GM18508 (cell line): ENCODE measurements around the gene KIR3DL1.
"Not testable (repeated sequence)": the region's sequence is repeated elsewhere in the genome, so short reads cannot be mapped to it uniquely, and the experiment has no call there.

Experiments
- ATAC-seq: cut with Tn5 transposase; IDR thresholded peaks from one replicate; pipeline ENCODE4 v1.9.1; 2021; ENCODE audit warnings: moderate number of reproducible peaks; ENCODE audit not compliant: insufficient read depth, unreplicated experiment

KIR3DL1 gene

DNA sequence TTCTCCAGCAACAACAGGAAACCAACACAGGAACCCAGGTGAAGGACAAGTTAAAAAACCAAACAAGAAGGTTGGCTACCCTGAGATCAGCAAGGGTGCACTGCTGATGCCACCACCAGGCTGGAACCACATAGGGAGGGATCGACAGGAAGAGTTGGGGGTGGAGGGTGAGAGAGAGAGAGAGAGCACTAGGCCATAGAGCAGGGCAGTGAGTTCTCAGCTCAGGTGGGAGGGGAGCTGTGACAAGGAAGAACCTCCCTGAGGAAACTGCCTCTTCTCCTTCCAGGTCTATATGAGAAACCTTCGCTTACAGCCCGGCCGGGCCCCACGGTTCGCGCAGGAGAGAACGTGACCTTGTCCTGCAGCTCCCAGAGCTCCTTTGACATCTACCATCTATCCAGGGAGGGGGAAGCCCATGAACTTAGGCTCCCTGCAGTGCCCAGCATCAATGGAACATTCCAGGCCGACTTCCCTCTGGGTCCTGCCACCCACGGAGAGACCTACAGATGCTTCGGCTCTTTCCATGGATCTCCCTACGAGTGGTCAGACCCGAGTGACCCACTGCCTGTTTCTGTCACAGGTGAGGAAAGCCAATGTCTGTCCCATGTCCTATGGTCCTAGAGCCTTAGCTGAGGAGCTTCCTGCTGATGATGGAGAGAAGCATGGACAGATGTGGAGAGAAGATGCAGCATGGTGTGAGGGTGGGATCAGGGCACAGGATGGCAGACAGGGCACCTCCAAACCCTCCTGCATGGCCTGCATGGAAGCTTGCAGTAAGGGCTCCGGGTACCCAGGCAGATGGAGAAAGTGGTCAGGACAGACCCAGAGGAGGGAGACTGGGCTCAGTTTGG, 10.4 kb upstream of the KIR3DL1 start:
- no peak for ATAC-seq

DNA sequence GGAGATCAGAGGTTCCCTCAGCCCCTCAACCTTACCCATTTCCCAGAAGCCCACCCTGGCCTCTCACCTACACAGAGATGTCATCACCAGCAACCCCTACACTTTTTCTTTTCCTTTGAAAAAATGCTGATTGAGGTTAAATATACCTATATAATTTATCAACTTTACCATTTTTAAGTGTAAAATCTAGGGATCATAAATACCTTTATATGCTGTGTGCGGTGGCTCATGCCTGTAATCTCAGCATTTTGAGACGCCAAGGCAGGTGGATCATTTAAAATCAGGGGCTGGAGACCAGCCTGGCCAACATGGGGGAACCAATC, 9.8 kb upstream of the KIR3DL1 start:
- ATAC-seq = no peak

DNA sequence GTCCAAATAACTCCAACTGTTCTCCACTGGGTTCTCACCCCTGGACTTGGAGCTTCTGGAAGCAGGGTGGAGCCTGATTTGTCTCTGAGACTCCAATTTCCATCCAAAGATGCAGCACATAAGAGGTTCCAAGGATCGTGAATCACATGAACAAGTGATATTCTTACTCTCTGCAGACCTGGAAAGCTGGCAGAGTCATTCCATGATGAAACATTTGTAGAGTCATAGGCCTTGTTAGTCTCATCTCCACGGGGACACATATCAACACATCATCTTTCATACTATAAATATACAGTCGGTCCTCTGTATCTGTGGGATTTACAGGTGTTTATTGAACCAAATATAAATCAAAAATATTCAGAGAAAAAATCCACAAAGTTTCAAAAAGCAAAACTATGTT, 1.7 kb upstream of the KIR3DL1 start:
- ATAC-seq = not testable (repeated sequence)

DNA sequence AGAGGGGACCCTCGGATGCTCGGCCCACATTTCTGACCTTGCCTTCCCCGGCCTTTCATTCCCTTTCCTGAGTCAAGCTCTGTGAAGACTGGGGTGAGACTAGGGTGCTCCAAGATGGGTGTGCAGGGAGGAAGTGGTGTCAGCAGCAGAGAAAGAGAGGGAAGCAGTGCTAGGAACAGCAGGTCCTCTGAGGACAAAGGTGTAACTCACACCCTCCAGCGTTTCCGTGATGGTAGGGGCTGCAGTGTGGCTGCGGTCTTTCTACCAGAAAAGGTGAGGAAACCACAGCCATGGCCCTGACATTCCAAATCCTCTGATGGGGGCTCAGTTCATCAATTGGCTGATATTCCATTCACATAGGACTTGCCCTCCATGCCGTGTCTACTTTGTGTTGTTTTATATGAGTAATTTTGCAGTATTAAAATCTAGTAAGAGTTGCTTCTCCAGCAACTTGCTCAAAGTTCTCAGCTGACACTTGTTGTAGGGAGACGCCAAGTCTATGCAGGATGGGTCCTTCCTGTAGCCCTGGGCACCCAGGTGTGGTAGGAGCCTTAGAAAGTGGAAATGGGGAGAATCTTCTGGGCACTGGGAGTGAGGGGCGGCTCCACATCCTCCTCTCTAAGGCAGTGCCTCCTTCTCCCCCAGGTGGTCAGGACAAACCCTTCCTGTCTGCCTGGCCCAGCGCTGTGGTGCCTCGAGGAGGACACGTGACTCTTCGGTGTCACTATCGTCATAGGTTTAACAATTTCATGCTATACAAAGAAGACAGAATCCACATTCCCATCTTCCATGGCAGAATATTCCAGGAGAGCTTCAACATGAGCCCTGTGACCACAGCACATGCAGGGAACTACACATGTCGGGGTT, 1.6 kb downstream of the KIR3DL1 start:
- ATAC-seq = no peak

GRCh38 chr19:54824416-54824815, 8.1 kb downstream of the KIR3DL1 start:
- ATAC-seq = not testable (repeated sequence)

- ATAC-seq = not testable (repeated sequence)
Measured at GRCh38 chr19:54825326-54825725, 9.1 kb downstream of the KIR3DL1 start.

GRCh38 chr19:54828064-54828463, 11.8 kb downstream of the KIR3DL1 start:
- not testable (repeated sequence) for ATAC-seq

- ATAC-seq = not testable (repeated sequence)
Measured at GRCh38 chr19:54832496-54832895, 16.2 kb downstream of the KIR3DL1 start, which contains the start of gene KIR2DS4. TSS of gene KIR2DS4 (plus strand) at chr19:54832676.

- not testable (repeated sequence) for ATAC-seq
Measured at GRCh38 chr19:54835126-54835525, 18.9 kb downstream of the KIR3DL1 start.

GRCh38 chr19:54837522-54837921, 21.3 kb downstream of the KIR3DL1 start:
- not testable (repeated sequence) for ATAC-seq

GRCh38 chr19:54843171-54843570, 26.9 kb downstream of the KIR3DL1 start:
- ATAC-seq = not testable (repeated sequence)

DNA sequence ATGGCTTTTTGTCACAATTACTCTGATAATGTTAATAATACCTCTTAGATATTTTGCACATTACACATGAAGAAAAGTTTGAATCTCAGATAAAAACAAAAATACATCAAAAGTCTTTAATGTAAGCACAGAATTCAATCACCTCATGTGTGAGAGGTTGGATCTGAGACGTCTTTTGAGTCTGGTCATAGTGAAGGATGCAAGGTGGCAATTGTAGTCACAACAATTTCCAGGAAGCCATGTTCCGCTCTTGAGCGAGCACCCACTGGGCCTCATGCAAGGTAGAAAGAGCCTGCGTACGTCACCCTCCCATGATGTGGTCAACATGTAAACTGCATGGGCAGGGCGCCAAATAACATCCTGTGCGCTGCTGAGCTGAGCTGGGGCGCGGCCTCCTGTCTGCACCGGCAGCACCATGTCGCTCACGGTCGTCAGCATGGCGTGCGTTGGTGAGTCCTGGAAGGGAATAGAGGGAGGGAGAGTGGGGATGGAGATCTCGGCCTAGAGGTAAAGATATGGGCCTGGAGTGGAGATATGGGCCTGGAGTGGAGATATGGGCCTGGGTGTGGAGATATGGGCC, 33.9 kb downstream of the KIR3DL1 start, which contains the start of gene KIR3DL2:
Gene KIR3DL2, plus strand, starts transcription at position 383 of the 580 bp plus-strand sequence. Its CDS starts 33 bp downstream, at position 416.
- ATAC-seq = not testable (repeated sequence)

DNA sequence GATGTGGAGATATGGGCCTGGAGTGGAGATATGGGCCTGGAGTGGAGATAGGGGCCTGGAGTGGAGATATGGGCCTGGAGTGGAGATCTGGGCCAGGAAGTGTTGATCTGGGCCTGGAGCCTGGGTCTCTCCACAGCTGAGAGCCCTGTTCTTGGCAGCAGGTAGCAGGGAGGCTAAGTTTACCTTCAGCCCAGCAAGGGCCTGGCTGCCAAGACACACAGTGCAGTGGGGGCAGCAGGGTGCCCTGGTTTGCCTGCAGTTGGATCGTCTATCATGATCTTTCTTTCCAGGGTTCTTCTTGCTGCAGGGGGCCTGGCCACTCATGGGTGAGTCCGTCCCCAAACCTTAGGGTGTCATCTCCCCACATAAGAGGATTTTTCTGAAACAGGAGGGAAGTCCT, 34.7 kb downstream of the KIR3DL1 start:
- no peak for ATAC-seq

DNA sequence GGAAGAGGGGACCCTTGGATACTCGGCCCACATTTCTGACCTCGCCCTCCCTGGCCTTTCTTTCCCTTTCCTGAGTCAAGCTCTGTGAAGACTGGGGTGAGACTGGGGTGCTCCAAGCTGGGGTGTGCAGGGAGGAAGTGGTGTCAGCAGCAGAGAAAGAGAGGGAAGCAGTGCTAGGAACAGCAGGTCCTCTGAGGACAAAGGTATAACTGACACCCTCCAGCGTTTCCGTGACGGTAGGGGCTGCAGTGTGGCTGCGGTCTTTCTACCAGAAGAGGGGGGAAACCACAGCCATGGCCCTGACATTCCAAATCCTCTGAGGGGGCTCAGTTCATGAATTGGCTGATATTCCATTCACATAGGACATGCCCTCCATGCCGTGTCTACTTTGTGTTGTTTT, 35.1 kb downstream of the KIR3DL1 start:
- no peak for ATAC-seq

GRCh38 chr19:54855241-54855640, 39.0 kb downstream of the KIR3DL1 start:
- ATAC-seq = not testable (repeated sequence)

DNA sequence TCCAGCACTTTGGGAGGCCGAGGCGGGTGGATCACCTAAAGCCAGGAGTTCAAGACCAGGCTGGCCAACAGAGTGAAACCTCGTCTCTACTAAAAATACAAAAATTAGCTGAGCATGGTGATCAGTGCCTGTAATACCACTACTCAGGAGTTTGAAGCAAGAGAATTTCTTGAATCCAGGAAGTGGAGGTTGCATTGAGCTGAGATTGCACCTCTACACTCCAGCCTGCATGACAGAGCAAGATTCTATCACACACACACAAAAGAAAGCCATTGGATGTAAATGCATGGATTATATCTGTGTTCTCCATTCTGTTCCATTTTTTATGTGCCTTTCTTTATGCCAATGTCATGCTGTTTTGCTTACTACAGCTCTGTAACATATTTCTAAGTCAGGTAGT, 42.2 kb downstream of the KIR3DL1 start:
- ATAC-seq = not testable (repeated sequence)

- not testable (repeated sequence) for ATAC-seq
Measured at GRCh38 chr19:54859421-54859820, 43.2 kb downstream of the KIR3DL1 start.

DNA sequence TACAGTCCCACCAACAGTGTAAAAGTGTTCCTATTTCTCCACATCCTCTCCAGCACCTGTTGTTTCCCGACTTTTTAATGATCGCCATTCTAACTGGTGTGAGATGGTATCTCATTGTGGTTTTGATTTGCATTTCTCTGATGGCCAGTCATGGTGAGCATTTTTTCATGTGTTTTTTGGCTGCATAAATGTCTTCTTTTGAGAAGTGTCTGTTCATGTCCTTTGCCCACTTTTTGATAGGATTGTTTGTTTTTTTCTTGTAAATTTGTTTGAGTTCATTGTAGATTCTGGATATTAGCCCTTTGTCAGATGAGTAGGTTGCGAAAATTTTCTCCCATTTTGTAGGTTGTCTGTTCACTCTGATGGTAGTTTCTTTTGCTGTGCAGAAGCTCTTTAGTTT, 47.2 kb downstream of the KIR3DL1 start:
- not testable (repeated sequence) for ATAC-seq

DNA sequence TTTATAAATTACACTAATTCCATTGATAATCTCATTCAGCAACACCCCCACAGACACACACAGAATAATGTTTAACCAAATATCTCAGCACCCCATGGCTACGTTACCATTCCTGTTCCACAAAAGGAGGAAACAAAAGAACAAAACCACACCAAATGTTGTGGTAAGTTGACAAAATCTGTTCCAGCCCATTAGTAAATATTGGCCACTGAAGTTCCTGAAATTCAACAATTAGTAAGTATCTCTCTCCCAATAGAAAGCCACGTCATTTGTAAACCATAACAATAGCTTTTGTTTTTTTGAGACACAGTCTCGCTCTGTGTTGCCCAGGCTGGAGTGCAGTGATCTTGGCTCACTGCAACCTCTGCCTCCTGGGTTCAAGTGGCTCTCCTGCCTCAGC, 55.4 kb downstream of the KIR3DL1 start:
- ATAC-seq = no peak

DNA sequence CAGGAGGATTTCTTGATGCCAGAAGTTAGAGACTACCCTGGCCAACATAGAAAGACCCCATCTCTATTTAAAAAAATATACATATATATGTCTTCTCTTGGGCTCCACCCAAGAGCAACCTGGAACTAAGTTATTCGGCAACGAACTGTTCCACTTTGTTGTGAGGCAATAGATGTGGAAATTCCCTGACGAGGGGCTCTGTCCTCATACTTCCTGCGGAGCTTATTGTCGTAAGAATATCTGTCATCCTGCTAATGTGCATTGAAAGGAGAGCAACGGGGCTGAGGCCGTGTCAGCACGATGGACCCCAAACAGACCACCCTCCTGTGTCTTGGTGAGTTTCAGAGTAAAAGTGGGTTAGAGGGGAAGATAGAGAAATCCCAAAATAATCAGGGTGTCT, 57.7 kb downstream of the KIR3DL1 start, which contains the start of gene FCAR:
Gene FCAR, plus strand, starts transcription at position 246 of the 400 bp plus-strand sequence. Its CDS starts 55 bp downstream, at position 301.
- no peak for ATAC-seq

GRCh38 chr19:54875506-54875905, 59.2 kb downstream of the KIR3DL1 start:
- ATAC-seq = no peak
